Activated naive CD8-positive, alpha-beta T cell treated with anti-CD3 and anti-CD28 coated beads, Interleukin-2, amount 50 U/mL, for 24 hours (primary cell): ENCODE measurements around the gene BCAP31.
"Not testable (repeated sequence)": the region's sequence is repeated elsewhere in the genome, so short reads cannot be mapped to it uniquely, and the experiment has no call there.

Experiments
- ATAC-seq: fragments of 150-1000 bp; cut with Tn5 transposase; one replicate; pipeline ENCODE4 v1.10.0; 2021
- DNase-seq: peaks from one replicate; pipeline ENCODE4 v3.0.0; 2021
- H3K27ac Mint-ChIP-seq: one replicate; pipeline ENCODE4 v1.8.0; 2021; ENCODE audit warnings: mild to moderate bottlenecking, mixed read lengths
- H3K27me3 Mint-ChIP-seq: one replicate; pipeline ENCODE4 v1.8.0; 2021; ENCODE audit warnings: mixed read lengths
- H3K36me3 Mint-ChIP-seq: one replicate; pipeline ENCODE4 v1.8.0; 2021; ENCODE audit warnings: low read depth, mixed read lengths
- H3K4me1 Mint-ChIP-seq: one replicate; pipeline ENCODE4 v1.8.0; 2021; ENCODE audit warnings: mixed read lengths
- H3K4me3 Mint-ChIP-seq: one replicate; pipeline ENCODE4 v1.8.0; 2021; ENCODE audit warnings: mild to moderate bottlenecking, moderate library complexity, mixed read lengths
- H3K9me3 Mint-ChIP-seq: one replicate; pipeline ENCODE4 v1.8.0; 2021; ENCODE audit warnings: mixed read lengths

BCAP31 gene

DNA sequence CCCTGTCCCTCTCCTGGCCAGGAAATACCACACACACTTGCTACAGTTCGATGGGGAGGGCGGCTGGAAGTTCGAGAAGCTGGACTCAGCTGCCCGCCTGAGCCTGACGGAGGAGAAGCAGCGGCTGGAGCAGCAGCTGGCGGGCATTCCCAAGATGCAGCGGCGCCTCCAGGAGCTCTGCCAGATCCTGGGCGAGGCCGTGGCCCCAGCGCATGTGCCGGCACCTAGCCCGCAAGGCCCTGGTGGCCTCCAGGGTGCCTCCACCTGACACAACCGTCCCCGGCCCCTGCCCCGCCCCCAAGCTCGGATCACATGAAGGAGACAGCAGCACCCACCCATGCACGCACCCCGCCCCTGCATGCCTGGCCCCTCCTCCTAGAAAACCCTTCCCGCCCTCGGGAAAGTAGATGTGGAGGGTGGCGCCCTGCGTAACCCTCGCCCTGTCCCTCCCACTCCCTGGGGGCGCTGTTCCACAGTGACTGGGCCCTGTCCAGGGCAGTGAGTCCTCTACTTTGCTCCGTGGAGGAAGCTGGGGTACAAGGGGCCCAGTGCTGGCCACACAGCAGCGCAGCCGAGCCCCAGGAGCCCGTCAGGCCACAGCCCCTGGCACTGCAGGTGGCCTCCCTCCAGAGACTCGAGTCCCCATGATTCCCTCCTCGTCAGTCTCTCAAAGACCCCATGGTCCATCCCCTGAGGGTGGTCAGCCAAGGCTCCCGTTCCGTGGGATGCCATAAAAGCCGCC lies 19.5 kb upstream of the BCAP31 start:
- DNase-seq, H3K9me3 Mint-ChIP-seq, H3K36me3 Mint-ChIP-seq, ATAC-seq, H3K4me3 Mint-ChIP-seq, H3K27ac Mint-ChIP-seq, H3K27me3 Mint-ChIP-seq: not testable (repeated sequence)
- H3K4me1 Mint-ChIP-seq = peaks cover 14% of the 10 kb centered on the region

DNA sequence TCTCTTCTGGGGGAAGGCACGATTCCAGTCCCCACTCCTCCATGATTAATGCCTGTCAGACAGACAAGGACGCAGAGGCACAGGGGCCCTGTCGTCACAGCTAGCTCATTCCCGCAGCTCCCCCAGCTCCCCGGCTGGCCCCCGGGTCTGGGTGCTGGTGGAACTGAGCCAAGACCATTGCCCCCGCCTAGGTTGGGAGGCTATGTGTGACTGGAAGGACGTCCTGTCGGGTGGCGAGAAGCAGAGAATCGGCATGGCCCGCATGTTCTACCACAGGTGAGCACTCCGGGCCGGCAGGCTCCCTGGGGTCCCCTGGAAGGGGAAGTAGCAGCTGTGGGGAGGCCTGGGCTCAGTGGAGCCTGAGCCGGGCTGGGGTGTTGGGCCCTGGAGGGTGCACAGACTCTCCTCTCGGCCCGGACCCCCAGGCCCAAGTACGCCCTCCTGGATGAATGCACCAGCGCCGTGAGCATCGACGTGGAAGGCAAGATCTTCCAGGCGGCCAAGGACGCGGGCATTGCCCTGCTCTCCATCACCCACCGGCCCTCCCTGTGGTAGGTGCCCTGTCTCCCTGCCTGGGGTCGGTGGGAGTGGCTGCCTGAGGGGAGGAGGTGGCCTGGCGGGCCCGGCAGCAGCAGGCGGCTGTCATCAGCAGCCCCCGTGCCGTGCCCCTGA lies 18.7 kb upstream of the BCAP31 start:
- H3K27ac Mint-ChIP-seq, H3K36me3 Mint-ChIP-seq, H3K27me3 Mint-ChIP-seq, H3K4me3 Mint-ChIP-seq, ATAC-seq, DNase-seq, H3K9me3 Mint-ChIP-seq: not testable (repeated sequence)
- peaks cover 14% of the 10 kb centered on the region for H3K4me1 Mint-ChIP-seq

DNA sequence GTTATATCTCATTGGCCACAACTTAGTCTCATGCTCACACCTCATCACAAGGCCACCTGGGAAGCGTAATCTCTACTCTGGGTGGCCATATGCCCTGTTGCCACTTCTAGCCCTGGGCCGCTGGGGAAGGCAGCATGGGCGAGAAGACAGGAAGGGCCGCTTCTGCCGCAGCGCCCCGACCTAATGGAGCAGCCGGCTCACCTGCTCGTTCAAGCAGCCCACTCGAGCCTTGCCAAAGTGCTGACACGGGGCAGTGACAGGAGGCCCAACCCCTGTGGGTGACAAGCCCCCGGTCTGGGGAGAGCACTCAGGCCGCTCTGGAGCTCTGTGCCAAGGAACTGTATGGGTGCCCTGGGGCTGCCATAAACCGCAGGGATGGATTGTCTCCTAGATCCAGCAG lies 17.9 kb upstream of the BCAP31 start:
- not testable (repeated sequence) for H3K4me3 Mint-ChIP-seq

DNA sequence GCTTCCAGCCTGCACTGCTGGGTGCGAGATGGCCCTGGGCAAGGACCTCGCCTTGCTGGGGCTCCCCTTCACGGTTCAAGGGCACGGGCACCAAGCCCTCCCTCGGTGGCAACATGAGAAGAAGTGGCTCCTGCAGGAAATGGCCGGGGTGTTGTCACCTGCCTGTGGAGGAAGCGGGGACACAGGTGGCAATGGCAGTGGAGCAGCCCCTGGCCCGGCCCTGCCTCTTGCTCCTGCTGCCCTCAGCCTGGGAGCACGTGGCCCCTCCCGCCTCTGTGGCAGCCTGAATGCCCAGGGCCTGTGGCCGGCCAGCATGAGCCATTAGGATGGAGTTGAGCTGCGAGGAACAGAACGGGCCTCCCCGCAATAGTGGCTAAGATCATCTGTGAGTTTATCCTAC lies 17.3 kb upstream of the BCAP31 start:
- Mint-ChIP-seq H3K27ac (no peak overlapping the region), H3K4me3 (no peak overlapping the region), H3K36me3 (no peaks in the 10 kb centered on the region), H3K9me3 (no peaks in the 10 kb centered on the region), H3K27me3 (peaks cover 4% of the 10 kb centered on the region), H3K4me1 (peaks cover 14% of the 10 kb centered on the region)
- no peak for DNase-seq
- no peak for ATAC-seq

More for the DNA sequence above, 17.9 kb upstream of the BCAP31 start:
- H3K4me1 Mint-ChIP-seq = peaks cover 14% of the 10 kb centered on the region
- ATAC-seq, H3K9me3 Mint-ChIP-seq, H3K27ac Mint-ChIP-seq, H3K36me3 Mint-ChIP-seq, H3K27me3 Mint-ChIP-seq, DNase-seq: not testable (repeated sequence)

DNA sequence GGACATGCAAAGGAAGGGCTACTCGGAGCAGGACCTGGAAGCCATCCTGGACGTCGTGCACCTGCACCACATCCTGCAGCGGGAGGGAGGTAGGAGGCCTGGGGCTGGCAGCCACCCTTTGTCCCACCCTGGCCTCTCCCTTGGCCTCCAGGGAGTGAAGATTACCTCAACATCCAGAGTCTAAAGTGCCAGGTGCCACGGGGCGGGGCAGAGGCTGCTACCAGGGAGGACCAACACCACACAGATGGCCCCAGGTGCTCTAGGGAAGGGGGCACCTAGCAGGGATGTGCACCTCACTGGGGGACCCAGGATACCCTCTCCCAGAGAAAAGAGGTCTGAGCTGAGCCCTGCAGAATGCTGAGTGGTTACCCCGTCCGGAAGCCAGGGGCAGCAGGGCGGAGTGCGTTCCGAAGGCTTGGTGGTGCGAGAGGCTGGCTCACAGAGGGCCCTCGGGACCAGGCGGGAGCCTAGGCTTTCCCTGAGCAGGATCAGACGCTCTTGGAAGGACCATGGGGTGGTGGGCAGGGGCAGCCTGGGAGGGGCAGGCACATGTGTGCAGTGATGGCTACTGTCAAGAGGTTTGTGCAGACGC lies 16.5 kb upstream of the BCAP31 start:
- DNase-seq (no peak), ATAC-seq (no peak)
- H3K4me3 Mint-ChIP-seq = no peak overlapping the region
- H3K27me3 Mint-ChIP-seq = peaks cover 4% of the 10 kb centered on the region
- peaks cover 15% of the 10 kb centered on the region for H3K4me1 Mint-ChIP-seq
- no peak overlapping the region for H3K27ac Mint-ChIP-seq
- H3K36me3 Mint-ChIP-seq = no peaks in the 10 kb centered on the region
- no peaks in the 10 kb centered on the region for H3K9me3 Mint-ChIP-seq

DNA sequence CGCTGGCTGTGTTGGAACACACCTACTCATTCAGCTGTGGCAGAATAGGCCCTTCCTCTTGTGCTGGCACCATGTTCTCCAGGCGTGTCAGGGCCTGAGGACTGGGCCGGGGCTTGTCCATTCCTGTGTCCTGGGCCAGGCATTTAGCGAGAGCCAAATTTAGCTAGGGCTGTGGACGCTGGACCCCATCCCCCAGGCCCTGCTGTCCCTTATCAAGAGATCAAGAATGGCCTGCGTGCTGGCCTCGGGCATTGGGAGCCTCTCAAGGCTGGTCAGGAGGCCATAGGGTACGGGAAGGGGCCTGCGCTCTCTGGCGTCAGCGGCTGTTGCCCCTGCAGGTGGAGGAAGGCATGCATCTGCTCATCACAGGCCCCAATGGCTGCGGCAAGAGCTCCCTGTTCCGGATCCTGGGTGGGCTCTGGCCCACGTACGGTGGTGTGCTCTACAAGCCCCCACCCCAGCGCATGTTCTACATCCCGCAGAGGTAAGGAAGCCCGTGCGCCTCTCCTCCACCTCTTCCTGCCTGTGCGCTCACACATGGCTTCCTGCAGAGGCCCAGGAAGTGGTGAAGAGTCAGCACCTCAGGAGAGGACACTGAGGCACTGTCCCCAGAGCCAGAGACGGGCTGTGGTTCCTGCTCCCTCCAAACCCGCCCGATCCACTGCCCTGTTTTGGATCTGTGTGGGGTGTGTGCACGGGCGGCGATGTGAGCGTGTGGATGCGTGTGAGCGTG lies 15.7 kb upstream of the BCAP31 start:
- Mint-ChIP-seq H3K4me3 (no peak overlapping the region), H3K27me3 (peaks cover 4% of the 10 kb centered on the region)

DNA sequence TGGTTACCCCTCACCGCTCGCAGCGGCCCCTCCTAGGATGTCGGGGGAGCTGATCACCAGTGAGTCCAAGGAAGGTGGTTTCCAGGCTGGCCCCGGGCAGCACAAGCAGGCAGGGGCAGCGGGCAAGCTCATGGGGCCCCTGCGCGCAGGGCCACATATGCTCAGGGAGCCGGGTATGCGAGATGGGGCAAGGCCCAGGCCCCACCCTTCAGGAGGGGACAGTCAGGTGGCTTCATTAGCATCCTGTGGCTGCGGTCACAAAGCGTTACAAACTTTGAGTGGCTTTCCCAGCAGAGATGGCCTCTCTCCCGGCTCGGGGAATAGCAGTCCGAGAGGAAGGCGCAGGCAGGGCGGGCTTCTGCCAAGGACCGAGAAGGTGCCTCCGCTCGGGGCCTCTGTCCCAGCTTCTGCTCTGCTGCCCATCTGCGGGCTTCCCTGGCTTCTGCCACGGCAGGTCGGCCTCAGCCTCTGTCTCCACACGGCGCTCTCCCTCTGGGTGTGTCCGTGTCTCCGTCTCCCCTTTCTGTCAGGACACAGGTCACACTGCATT lies 13.9 kb upstream of the BCAP31 start:
- H3K4me3 Mint-ChIP-seq = no peak overlapping the region
- H3K36me3 Mint-ChIP-seq = no peaks in the 10 kb centered on the region
- peaks cover 22% of the 10 kb centered on the region for H3K4me1 Mint-ChIP-seq
- DNase-seq (no peak), ATAC-seq (no peak)
- no peak overlapping the region for H3K27ac Mint-ChIP-seq
- no peaks in the 10 kb centered on the region for H3K27me3 Mint-ChIP-seq
- no peaks in the 10 kb centered on the region for H3K9me3 Mint-ChIP-seq

More for the DNA sequence above, 15.7 kb upstream of the BCAP31 start:
- no peaks in the 10 kb centered on the region for H3K36me3 Mint-ChIP-seq
- ATAC-seq = peak; percentile 41
- H3K4me1 Mint-ChIP-seq = peaks cover 23% of the 10 kb centered on the region
- H3K27ac Mint-ChIP-seq = no peak overlapping the region
- H3K9me3 Mint-ChIP-seq = no peaks in the 10 kb centered on the region
- no peak for DNase-seq

DNA sequence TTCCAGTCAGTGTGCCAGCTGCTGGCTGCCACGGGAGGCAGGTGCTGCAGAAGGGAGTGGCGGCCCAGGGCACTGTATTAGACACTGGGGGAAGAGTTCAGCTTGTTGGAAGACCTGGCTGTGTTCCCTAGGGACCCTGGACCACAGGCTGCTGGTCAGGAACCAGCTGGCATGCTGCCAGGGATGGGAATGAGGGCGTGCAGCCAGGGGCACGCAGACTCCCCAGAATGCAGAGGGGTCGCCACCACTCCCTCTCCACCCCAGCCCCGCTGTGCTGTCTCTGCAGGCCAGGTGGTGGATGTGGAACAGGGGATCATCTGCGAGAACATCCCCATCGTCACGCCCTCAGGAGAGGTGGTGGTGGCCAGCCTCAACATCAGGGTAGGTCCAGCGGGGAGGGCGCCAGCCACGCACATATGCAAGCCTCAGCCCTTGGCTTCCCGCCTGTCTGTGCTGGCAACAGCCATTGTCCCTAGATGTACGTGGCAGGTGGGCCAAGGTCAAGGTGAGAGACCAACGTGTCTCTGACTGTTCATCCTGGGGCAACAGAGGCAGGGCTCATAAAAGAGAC lies 12.8 kb upstream of the BCAP31 start:
- DNase-seq (no peak), ATAC-seq (no peak)
- H3K4me3 Mint-ChIP-seq = no peak overlapping the region
- peaks cover 3% of the 10 kb centered on the region for H3K36me3 Mint-ChIP-seq
- H3K27me3 Mint-ChIP-seq = no peaks in the 10 kb centered on the region
- H3K27ac Mint-ChIP-seq = no peak overlapping the region
- peaks cover 23% of the 10 kb centered on the region for H3K4me1 Mint-ChIP-seq
- H3K9me3 Mint-ChIP-seq = no peaks in the 10 kb centered on the region

DNA sequence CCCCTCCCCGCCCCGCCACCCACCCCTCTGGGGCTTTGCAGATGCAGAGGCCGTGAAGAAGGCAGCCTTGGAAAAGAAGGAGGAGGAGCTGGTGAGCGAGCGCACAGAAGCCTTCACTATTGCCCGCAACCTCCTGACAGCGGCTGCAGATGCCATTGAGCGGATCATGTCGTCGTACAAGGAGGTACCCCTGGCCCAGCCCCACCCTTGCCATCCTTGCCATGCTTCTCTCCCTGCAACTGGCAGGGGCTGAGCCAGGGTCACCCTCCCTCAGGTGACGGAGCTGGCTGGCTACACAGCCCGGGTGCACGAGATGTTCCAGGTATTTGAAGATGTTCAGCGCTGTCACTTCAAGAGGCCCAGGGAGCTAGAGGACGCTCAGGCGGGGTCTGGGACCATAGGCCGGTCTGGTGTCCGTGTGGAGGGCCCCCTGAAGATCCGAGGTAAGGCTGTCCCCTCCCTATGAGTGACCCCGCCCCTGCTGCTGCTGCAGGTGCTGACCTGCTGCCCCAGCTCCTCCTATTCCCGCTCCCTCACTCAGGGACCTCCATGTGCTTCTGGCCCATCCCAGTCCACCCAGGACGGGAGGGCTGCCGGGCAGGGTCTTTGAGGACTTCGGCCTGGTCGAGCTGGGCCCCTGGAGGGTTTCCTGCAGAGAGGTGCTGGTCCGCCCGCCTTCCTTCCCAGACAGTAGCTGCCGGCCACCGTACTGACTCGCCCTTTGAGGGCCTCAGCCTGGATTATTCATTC lies 12.1 kb upstream of the BCAP31 start:
- Mint-ChIP-seq H3K4me3 (no peak overlapping the region), H3K36me3 (peaks cover 10% of the 10 kb centered on the region), H3K27ac (no peak overlapping the region), H3K9me3 (no peaks in the 10 kb centered on the region), H3K4me1 (peaks cover 29% of the 10 kb centered on the region), H3K27me3 (no peaks in the 10 kb centered on the region)
- DNase-seq = no peak
- no peak for ATAC-seq

DNA sequence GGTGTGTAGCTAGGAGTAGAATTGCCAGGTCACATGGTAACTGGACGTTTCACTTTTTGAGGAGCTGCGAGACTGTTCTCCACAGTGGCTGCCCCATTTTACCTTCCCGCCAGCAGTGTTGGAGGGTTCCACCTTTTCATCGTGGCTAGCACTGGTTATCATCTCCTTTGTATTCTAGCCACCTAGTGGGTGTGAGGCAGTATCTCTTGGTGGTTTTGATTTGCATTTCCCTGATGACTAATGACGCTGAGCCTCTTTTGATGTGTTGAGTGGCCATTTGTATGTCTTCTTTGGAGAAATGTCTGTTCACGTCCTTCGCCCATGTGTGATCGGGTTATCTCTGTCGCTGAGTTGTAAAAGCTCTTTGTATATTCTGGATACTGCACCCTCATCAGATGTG lies 11.1 kb upstream of the BCAP31 start:
- Mint-ChIP-seq H3K27me3 (no peaks in the 10 kb centered on the region), H3K4me3 (no peak overlapping the region), H3K36me3 (peaks cover 10% of the 10 kb centered on the region), H3K9me3 (no peaks in the 10 kb centered on the region), H3K27ac (no peak overlapping the region), H3K4me1 (peaks cover 30% of the 10 kb centered on the region)
- ATAC-seq (peak; percentile 83), DNase-seq (no peak)

DNA sequence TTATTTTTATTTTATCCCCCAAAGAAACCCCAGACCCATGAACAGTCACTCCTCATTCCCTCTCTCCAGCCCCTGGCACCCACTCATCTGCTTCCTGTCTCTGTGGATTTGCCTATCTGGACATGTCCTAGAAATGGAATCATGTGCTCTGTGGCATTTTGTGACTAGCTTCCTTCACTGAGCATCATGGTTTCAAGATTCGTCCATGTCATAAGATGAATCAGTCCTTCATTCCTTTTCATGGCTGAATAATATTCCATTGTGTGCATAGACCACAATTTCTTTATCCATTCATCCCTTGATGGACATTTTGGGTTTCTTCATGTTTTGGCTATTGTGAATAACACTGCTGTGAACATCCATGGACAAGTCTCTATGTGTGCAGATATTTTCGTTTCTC lies 10.7 kb upstream of the BCAP31 start:
- H3K36me3 Mint-ChIP-seq = peaks cover 10% of the 10 kb centered on the region
- no peak overlapping the region for H3K27ac Mint-ChIP-seq
- peaks cover 26% of the 10 kb centered on the region for H3K4me1 Mint-ChIP-seq
- ATAC-seq = no peak
- no peaks in the 10 kb centered on the region for H3K9me3 Mint-ChIP-seq
- no peaks in the 10 kb centered on the region for H3K27me3 Mint-ChIP-seq
- H3K4me3 Mint-ChIP-seq = no peak overlapping the region
- no peak for DNase-seq

DNA sequence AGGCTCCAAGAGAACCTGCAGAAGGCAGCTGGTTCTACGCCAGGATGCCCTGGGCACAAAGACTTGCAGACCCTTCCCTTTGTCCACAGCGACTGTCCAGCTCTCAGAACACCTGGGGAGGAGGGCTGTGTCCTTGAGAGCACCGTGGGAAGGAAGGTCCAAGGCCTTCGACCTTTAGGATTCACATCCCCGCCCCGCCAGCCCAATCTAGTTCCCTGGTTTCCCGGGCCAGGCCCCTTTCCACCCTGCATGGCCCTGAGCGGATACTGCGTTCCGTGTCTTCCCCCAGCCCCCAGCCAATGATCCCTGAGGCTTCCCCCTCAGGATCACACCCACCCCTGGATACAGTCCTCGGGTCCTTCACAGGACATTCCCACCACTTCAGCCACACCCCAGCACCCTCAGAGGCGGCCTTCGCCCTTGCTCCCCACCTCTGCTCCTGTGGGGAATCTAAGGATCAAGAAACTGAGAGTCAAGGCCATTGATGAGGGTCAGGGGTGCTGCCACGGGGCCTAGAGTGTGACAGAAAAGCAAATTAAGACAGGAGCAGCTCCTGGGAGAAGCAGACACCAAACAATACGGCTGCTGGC lies 9.6 kb upstream of the BCAP31 start:
- Mint-ChIP-seq H3K27ac (no peak overlapping the region), H3K9me3 (no peaks in the 10 kb centered on the region), H3K27me3 (no peaks in the 10 kb centered on the region), H3K4me1 (peaks cover 23% of the 10 kb centered on the region), H3K36me3 (peaks cover 10% of the 10 kb centered on the region), H3K4me3 (no peak overlapping the region)
- DNase-seq (no peak), ATAC-seq (no peak)

DNA sequence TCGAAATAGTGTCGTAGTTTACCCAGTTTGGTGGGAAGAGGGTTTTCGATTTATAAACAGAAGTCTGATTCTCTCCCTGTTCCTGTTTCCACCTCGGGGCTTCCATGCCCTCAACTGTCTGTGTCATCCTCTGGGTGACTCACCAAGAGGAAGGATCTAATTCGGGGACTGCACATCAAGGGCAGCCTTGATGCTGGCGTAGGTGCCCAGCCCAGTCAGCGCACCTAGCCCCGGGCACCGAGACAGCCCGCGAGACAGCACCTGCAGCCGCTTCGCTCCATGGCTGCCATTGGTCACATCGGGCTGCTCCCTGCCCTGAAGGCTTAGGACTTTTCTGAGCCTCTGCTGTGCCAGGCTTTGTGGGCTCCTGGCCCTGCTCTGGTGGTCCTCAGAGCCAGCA lies 8.2 kb upstream of the BCAP31 start:
- ATAC-seq (no peak), DNase-seq (no peak)
- Mint-ChIP-seq H3K27me3 (no peaks in the 10 kb centered on the region), H3K27ac (no peak overlapping the region), H3K36me3 (peaks cover 10% of the 10 kb centered on the region), H3K4me3 (no peak overlapping the region), H3K9me3 (no peaks in the 10 kb centered on the region), H3K4me1 (peaks cover 28% of the 10 kb centered on the region)
